Measurements from ENCODE around the gene CORO2B.
A peak's percentile ranks its signal among the peaks of the same experiment; 100 is the strongest.

CORO2B gene

DNA sequence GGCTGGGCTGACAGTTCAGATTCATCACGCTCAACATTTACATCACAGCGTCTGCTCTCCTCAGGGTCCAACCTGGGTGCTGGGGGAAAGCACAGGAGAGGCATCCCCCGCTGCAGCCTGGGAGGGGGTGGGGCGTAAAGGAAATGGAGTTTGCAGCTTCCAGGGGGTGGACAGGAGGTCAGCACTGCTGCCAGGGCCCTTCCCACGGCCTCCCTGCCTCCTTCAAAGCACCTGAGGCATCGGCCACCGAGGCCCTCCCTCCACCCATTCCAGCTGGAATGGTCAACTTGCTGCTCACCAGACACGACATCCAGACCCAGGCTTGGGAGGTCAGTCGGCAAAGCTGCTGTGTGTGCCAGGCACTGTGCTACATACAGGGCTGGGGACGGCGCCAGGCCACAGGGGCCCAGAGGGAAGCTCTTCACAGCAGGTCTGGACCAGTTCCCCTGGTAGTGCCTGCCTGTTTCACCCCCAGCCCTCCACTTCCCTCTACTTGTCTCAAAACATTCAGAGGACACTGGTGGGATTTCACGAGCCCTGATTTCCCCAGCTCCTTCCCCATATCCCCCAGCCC is 121.2 kb downstream of the CORO2B start:
- no peak for DNase-seq (ENCODE audit: low spot score)

DNA sequence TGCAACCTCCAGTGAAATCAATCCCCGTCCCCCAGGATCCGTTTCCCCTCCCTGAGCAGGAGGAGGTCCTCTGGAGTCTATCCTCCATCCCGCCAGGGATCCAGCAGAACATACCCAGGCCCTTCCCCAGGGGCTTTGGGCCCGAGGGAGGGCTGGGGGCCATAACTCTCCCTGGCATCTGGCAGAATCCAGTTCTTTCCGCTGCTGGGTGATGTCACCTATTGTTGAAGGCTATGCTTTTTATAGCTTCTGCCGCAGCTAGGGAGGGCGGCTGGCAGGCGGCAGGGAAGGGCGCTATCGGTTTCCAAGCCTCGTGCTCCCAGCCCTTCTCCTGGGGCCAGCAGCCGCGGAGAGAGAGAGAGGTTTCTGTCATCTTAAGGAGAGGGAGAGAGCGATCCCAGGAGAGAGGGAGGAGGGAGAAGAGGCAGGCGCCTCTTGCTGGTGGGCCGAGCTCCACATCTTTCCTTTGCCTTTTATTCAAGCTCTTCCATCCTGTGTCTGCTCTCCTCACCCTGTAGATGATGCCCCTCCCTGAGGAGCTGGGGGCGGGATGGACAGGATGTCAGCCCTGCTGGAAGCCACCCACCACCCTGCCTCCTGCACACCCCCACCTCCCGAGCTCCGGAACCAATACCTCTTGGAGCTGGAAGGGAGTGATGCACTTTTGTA is 121.8 kb downstream of the CORO2B start:
- peak; percentile 58 for DNase-seq (ENCODE audit: low spot score)

DNA sequence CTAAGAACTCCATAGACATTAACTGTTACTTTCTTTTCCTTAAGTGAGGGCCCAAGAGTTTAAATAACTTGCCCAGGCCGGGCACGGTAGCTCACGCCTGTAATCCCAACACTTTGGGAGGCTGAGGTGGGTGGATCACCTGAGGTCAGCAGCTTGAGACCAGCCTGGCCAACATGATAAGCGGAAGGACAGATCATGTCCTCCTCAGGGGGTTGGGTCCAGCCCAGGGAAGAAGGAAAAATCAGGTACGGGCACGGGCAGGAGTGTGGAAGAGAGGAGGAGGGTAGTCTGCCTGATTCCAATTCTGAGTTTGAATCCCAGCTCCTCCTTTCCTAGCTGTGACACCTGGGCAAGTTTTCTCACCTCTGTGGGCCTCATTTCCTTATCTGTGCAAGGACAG is 123.1 kb downstream of the CORO2B start:
- DNase-seq (ENCODE audit: low spot score), result no peak

DNA sequence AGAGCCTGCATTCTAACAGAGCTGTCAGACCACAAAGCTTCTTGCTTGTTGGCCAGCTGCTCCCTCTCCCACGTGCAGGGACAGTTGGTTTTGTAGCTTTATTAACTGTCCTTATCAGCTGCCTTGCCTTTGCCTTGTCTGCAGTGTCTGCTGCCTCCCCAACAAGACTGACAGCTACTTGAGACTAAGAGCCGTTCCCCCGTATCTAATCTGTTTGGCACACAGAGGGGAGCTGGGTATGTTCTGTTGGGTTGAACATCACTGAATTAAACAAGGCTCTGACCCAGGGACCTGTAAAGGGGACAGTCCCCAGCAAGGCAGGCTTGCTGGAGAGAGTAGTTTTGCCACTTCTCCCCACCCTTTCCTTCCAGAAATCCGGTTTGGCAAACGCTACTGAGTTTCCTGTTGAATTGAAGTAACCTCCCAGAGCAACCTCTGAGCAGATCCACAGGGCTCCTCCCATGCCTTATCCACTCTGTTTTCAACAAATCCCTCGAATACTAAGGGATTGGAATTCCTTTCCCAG is 125.8 kb downstream of the CORO2B start:
- DNase-seq (ENCODE audit: low spot score), result peak; percentile 33

DNA sequence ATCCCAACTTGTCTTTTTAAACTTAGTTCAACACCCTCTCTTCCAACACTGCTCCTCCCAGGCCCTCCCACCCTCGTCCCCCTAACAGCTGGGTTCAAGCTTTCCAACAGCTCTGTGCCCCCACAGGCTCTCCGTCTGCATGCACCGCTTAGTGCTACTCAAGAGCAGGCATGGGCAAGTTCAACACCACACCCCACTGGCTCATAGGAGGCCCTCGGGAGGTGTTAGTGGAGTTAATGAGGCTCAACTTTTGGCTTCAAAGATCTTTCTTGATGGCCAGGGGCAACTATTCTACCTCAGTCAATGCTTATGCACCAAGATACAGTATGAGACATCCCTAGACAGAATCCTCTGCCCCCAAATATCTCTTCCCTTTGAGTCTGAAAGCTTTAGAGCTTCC is 127.5 kb downstream of the CORO2B start:
- no peak for DNase-seq (ENCODE audit: low spot score)

DNA sequence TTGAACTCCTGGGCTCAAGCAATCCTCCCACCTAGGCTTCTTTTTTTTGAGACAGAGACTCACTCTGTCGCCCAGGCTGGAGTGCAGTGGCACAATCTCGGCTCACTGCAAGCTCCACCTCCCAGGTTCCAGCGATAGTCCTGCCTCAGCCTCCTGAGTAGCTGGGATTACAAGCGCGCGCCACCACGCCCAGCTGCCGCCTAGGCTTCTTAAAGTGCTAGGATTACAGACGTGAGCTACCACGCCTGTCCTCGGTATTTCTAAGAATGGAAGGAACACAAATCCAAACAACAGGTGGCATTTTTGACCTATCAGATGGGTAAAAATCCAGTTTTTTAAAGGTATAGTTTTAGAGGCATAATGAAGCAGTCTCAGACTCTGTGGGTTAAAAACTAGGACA is 128.1 kb downstream of the CORO2B start:
- DNase-seq (ENCODE audit: low spot score), result no peak

DNA sequence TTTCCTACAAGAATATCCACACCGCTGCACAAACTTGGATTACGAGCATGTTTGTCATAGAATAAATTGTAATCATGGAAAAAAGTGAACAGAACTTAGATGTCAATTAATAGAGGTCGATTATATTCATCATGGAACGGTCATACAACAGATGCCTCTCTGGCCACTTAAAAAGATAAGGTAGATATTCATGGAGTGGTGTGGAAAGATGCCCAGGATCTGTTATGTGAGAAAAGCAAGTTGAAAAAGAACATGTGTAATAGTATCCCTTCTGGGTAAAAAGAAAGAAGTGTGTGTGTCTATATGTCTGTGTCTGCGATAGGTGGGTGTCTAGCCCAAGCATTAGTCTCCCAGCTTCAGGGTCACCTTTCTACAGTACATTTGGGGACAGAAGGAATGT is 128.6 kb downstream of the CORO2B start:
- DNase-seq (ENCODE audit: low spot score), result no peak

DNA sequence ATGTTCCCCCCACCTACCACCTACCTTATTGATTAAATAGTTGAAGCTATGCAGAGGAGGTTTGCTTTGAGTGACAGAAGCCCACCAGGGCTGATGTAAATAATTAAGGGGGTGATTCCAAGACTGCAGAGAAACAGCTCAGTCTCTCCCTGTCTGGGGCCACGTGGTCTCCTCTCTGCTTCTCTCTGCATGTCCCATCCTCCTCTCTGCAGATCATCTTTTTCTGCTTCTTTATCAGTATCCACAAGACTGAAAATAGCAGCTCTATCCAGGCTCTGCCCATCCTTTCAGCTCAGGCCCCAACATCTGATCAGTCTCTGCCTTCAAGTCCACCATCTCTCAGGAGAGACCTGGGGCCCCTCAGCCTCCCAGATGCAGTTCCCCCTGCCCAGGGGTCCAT is 131.1 kb downstream of the CORO2B start:
- DNase-seq (ENCODE audit: low spot score), result no peak

DNA sequence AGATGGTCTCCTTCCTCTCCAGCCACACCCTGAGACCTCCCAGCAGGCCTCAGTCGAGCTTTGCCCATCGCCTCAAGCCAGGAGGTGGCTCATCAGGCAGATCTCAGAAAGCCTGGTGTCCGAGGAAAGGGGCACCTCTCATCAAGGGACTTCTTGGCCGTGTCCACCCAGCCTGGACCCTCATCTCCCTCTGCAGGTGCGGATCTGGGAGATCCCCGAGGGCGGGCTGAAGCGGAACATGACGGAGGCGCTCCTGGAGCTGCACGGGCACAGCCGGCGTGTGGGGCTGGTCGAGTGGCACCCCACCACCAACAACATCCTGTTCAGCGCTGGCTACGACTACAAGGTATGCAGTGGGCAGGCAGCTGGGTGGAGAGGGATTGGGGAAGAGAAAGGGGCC is 131.7 kb downstream of the CORO2B start:
- no peak for DNase-seq (ENCODE audit: low spot score)

DNA sequence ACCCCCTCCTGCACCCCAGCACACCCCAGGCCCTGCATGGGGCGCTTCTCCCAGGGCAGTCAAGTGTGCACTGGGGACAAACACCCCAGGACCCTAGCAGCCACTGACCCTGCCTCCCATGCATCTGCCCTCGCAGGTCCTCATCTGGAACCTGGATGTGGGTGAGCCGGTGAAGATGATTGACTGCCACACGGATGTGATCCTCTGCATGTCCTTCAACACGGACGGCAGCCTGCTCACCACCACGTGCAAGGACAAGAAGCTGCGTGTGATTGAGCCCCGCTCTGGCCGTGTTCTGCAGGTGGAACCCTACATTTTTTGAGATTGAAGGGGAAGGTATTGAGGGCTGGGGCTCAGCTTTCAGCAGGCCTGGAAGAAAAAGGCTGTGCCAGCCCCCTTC is 132.6 kb downstream of the CORO2B start:
- no peak for DNase-seq (ENCODE audit: low spot score)

DNA sequence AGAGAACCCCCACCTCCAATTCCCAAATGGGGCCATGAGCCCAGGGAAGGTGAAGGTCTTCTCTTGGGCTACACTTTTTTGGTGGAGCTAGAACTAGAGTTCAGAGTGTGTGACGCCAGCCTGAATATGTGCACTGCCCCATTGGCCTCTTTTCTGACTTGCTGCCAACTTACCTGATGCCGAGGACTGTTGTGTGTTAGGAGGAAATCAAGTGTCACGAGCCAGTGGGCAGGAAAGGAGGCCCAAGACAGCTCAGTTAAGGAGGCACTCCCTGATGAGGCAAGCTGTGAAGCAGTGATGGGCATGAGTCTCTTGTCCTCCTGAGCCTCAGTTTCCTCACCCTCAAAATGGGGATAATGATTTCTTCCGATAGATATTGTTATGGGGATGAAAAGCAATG is 134.1 kb downstream of the CORO2B start:
- no peak for DNase-seq (ENCODE audit: low spot score)

DNA sequence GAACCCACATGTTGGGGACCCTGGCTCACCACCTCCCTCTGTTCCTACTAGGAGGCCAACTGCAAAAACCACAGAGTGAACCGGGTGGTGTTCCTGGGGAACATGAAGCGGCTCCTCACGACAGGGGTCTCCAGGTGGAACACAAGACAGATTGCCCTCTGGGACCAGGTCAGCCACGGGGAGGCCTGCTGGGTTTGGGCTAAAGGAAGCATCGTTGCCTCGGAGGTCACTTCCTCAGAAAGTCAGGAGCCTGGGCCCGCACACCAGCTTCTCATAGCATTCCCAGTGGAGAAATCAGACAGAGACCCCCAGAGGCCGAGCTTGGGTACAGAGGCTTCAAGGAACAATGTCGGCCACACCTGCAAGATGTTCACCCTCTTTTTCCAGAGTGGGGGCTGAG is 135.1 kb downstream of the CORO2B start:
- no peak for DNase-seq (ENCODE audit: low spot score)

DNA sequence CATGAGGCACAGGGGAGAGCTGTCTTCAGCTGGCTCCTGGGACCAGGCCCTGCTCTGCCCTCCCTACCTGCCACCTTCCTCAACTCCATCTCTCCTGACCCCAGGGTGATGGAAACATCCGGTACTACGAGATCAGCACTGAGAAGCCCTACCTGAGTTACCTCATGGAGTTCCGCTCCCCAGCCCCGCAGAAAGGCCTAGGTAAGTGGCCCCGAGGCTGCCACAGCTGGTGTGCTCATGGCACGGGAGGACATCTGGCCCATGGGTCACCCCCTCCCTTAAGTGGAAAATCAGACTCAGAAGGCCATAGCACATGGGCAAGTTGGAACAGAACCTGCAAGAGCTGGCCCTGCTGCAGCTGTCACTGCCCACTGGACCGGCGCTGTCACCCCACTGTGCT is 136.3 kb downstream of the CORO2B start:
- DNase-seq (ENCODE audit: low spot score), result no peak

DNA sequence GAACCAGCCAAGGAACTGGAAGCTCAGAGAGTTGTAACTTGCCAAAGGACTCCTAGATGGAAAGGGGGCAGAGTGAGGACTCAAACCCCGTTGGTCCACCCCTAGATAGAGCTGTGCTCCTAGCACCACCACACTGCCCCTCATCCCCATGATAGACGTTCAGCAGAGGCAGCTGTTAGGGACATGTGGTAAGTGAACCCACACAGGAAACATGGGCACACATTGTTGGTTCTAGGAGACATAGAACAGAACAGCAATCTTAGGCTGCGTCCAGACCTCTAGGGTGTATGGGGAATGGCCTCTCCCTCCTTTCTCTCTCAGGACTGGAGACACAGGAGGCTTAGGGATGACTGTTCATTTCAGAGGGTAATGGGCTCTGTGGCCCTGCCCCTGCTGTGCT is 139.2 kb downstream of the CORO2B start:
- DNase-seq (ENCODE audit: low spot score), result no peak

DNA sequence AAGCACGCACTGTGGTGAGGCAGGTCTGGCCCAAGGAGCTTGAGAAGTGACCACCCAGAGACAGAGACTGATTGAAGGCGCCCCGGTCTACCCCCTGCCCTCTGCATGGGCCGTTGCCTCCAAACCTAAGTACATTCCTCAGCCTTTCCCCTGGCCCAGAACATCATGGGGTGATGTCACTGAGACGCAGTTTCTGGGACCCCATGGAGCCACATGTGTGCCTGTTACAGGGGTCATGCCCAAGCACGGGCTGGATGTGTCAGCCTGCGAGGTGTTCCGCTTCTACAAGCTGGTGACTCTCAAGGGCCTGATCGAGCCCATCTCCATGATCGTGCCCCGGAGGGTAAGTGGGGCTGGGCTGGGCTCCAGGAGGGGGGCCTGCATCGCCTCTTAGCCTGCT is 139.7 kb downstream of the CORO2B start:
- DNase-seq (ENCODE audit: low spot score), result no peak

DNA sequence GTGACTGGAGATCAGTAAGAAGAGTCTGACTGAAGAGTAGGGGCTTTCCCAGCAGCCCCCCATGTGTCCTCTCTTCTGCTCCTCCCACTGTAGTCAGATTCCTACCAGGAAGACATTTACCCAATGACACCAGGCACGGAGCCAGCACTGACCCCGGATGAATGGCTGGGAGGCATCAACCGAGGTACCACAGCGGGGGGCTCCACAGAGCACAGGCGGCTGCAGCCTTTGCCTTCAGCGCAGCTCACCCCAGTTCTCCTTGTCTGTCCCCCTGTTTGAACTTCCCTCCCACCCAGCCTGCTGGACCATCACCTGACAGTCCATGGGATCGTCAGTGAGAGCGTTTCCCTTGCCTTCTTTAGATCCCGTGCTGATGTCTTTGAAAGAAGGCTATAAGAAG is 140.3 kb downstream of the CORO2B start:
- DNase-seq (ENCODE audit: low spot score), result no peak

DNA sequence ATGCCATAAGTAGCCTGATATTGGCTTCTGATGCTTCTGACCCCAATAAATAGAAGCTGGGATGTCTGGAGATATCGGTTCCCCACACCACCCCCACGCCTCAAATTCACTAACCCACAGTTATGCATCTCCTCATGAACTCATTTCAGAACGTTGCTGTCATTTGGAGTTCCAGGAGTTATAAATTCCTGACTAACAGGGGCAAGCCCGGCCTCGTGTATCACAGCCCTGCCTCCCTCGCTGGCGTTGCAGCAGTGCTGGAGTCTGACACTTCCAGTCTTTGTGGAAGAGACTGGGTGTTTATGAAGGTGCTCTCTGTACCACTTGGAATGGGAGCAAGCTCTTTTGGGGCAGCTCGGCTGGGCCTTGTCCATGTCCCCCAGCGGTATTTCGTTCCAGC is 140.9 kb downstream of the CORO2B start:
- no peak for DNase-seq (ENCODE audit: low spot score)

DNA sequence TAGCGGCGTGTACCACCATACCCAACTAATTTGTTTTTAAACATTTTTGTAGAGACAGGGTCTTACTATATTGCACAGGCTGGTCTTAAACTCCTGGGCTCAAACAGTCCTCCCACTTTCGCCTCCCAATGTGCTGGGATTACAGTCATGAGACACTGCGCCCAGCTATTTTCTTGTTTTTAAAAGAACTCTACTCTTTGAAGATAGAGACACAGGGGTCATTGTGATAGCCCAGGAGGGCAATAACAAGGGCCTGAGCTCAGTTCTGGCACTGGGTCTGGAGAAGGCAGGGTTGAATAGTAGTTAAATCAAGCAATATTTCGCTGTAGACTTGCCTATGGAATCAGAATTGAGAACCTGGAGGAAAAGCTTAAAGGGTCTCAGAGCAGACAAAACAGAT is 143.1 kb downstream of the CORO2B start:
- DNase-seq (ENCODE audit: low spot score), result no peak

DNA sequence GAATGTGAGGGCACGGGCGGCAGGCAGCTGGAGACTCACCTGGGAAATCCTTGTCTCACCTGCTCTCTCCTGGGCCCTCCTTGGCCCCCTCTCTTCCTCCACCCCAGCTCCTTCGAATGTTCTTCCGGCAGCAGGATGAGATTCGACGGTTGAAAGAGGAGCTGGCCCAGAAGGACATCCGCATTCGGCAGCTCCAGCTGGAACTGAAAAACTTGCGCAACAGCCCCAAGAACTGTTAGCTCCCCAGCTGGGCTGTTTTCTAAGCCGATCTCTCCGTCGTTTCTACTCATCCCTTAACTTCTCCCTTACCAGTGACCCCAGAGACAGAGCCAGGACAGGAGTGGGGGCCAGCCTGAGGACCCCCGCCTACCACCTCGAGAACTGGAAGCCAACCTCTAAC is 146.9 kb downstream of the CORO2B start:
- DNase-seq (ENCODE audit: low spot score), result peak; percentile 35

DNA sequence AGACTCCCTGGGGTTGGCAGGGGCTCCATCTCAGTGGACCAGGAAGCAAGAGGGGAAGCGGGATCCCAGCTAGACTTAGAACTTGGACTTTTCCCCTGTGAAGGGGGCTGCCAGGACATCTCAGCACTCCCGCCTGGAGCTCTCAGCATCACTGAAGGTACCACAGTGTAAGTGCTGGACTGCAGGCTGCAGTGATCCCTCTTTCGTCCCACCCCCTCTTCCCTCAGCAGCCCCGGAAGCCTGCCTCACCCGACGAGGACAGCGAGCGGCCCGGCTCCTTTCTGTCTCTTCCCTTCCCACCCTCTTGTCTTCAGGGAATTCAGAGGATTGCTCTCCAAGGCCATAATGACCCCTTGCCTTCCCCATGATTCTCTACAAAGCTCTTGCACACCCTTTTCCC is 147.5 kb downstream of the CORO2B start:
- DNase-seq (ENCODE audit: low spot score), result no peak

DNA sequence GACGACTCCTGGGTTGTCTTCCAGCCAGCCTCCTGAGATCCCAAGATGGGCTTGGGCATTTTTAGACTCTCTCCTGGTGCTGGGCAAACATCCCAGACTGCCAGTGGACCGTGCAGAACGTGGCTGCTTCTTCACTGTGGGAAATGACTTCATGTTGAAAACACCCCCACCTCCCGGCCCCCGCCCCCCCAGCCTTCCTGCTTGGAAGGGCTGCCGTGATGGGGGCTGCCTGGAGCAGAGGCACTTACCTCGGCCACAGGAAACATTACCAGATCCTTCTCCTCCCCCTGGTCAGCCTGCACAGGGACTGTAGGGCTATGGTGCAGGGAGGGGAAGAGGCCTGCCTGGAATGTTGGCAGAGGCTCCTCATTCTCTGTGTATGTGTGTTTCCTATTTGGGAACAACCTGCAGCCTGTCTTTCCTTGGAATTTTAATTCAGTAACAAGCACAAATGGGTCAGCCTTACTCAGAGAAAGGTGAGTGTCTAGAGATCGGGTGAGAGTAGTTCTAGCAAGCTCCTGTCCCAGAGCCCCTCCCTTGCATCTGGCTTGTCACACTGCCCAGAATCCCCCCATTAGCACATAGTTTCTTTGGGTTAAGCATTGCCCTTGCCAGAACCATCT is 151.1 kb downstream of the CORO2B start:
- DNase-seq (ENCODE audit: low spot score), result no peak

DNA sequence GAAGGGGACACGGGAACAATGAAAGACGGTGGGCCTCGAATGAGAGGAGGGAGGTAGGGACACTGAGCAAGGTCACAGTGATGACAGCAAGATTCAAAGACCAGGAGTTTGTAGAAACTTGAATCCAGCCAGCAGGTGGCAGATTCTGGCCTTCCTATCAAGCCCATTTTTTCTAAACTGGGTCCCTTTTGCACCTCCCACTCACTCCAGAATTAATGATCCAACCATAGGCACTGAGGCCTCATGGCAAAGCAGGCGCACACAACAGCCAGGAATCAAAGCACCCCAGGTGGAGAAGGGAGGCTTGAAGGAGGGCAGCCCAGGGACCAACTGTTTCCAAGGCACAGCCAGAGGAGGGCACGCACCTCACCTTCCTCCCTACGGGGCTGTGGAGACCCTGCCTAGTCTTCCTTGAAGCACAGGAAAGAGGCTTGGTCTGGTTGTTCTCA is 151.7 kb downstream of the CORO2B start:
- peak; percentile 46 for DNase-seq (ENCODE audit: low spot score)
